GM12874 (cell line): ENCODE measurements around the gene DIDO1.

Experiments
- CTCF ChIP-seq: IDR thresholded peaks from 2 replicates; pipeline ENCODE4 v1.5.1; 2011; ENCODE audit warnings: low read depth, mild to moderate bottlenecking, control low read depth, low read length, moderate library complexity; ENCODE audit not compliant: insufficient read depth

Gene DIDO1

GRCh38 chr20:62935204-62935967, 9.1 kb upstream of the DIDO1 start:
- no peak for TF ChIP-seq CTCF

DNA sequence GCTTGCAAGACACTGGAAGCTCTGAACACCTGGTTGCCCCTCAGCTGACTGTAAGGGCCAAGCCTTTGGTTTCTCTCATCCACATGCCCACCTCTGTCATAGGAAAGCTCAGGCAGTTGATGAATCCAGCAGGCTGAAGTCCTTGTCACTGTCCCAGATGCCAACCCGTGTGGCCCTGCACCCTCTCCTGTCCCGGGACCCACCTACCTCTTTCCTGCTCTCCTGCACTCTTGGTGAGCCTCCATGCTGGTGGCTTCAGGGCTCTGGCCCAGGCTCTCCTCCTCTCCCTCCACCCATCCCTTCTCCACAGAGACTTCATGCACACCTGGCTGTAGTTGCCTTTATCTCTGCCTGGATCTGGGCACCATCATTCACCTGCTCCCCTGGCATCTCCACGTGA, 7.7 kb upstream of the DIDO1 start:
- TF ChIP-seq CTCF = no peak

DNA sequence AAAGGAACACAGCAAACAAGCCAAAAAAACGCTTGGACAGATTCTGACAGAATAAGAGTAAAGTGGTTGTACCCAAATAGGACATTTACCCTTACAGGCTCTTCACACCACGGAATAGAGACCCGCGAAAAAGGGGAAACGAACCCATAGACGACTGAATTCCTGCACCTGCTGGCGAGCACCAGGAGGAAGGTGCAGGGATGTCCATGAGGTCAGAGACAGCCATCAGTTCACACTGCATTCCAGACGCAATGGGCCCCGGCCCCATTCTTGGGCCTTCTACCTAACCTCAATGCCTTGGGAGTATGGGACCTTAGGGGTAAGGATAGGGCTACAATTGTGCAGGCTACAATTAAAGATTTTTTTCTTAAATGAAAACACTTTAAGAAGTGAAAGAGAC, 5.2 kb upstream of the DIDO1 start:
- no peak for TF ChIP-seq CTCF

- TF ChIP-seq CTCF = no peak
Observed at GRCh38 chr20:62929051-62929538, 2.8 kb upstream of the DIDO1 start.

DNA sequence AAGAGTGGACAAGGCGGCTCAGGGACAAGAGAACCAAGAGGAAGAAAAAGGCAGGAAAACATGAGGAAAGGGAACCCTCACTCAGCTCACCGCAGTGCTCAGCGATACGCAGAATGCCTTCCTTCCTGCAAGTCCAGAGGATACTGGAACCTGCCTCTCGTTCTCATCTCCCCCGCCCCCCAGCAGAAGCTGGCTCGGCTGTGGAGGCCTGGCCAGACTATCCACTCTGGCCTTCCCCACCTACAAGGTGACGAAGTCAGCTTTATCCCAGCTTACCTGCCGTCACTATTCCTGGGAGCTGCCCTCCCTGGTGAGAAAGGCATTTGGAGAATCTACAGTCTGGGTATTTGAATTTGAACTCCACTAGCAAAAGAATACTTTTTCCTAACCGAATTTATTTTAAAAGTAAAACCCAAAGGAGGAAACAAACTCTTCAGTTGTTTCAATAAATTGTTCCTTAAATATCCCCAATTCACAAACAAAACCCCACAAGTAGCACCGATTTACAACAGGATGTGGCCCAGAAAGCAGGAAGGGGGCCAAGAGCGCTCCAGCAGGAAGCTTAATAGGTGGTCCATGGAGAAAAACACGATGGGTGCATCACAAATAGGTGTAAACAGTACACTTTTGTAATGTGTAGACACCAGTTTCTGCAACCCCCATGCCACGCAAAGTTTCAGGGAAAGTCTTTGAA, 2.1 kb upstream of the DIDO1 start:
- no peak for TF ChIP-seq CTCF

DNA sequence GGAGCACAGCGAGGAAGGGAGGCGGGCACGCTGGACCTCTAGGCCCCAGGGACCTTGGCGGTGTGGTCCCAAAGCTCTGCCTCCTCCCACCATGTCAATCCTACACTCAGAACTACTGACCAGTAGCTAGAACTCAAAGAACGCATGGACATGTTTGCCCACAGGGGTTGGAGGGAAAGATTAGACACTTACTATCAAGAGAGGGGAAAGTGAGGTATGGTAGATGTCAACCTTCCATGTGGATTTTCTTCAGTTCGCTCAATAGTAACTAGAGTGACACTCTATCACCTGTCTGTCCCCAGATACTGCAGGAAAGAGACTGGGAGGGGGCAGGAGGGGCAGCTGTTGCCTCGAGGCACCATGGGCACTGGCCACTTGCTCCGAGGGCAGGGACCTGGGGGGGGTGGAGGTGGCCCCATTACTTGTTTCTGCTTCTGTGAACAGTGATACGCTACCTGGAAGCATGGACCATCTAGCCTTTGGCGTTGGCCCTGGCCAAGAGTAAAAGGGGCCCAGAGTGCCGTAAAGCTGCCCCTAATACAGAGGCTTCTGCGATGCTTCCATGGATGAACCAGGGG, 912 bp upstream of the DIDO1 start:
- TF ChIP-seq CTCF = no peak

- TF ChIP-seq CTCF = no peak
Observed at GRCh38 chr20:62925420-62926228, 681 bp downstream of the DIDO1 start.
